ENCODE data around the gene ARHGAP40.

Gene ARHGAP40

GRCh38 chr20:38601216-38602184 is at the start of gene ARHGAP40:
Gene ARHGAP40, plus strand, starts transcription at chr20:38601809.
- DNase-seq: no peak

GRCh38 chr20:38554986-38555385 is 46.6 kb upstream of the ARHGAP40 start:
- no peak for DNase-seq

- DNase-seq: no peak
These were observed 46.2 kb upstream of the ARHGAP40 start for GRCh38 chr20:38555395-38555794.

- DNase-seq: no peak
These were observed 44.4 kb upstream of the ARHGAP40 start for GRCh38 chr20:38557174-38557573.

- no peak for DNase-seq
These were observed 42.8 kb upstream of the ARHGAP40 start for GRCh38 chr20:38558596-38559360.

- no peak for DNase-seq
These were observed 41.8 kb upstream of the ARHGAP40 start for GRCh38 chr20:38559764-38560163.

- DNase-seq: no peak
These were observed 37.7 kb upstream of the ARHGAP40 start for GRCh38 chr20:38563802-38564431.

- no peak for DNase-seq
These were observed 36.9 kb upstream of the ARHGAP40 start for GRCh38 chr20:38564680-38565079.

GRCh38 chr20:38566036-38566598 is 35.5 kb upstream of the ARHGAP40 start:
- DNase-seq: no peak

- DNase-seq: no peak
These were observed 31.7 kb upstream of the ARHGAP40 start for GRCh38 chr20:38569747-38570525.

- DNase-seq: no peak
These were observed 28.2 kb upstream of the ARHGAP40 start for GRCh38 chr20:38573413-38573812.

GRCh38 chr20:38579219-38579910 is 22.2 kb upstream of the ARHGAP40 start:
- no peak for DNase-seq

GRCh38 chr20:38579921-38580320 is 21.7 kb upstream of the ARHGAP40 start:
- no peak for DNase-seq

- DNase-seq: no peak
These were observed 20.6 kb upstream of the ARHGAP40 start, which contains the start of gene ADIG for GRCh38 chr20:38581013-38581412. Gene ADIG, plus strand, starts transcription at chr20:38581197. Its CDS starts 54 bp downstream, at chr20:38581251.

- DNase-seq: no peak
These were observed 19.7 kb upstream of the ARHGAP40 start for GRCh38 chr20:38581830-38582358.

- DNase-seq: no peak
These were observed 18.3 kb upstream of the ARHGAP40 start for GRCh38 chr20:38583306-38583705.

- DNase-seq: no peak
These were observed 17.4 kb upstream of the ARHGAP40 start for GRCh38 chr20:38584099-38584763.

GRCh38 chr20:38585404-38586180 is 16.0 kb upstream of the ARHGAP40 start:
- no peak for DNase-seq

GRCh38 chr20:38586181-38586525 is 15.5 kb upstream of the ARHGAP40 start:
- DNase-seq: no peak

GRCh38 chr20:38588303-38588702 is 13.3 kb upstream of the ARHGAP40 start:
- no peak for DNase-seq

Measured in amniotic stem cell (primary cell).